HUES6 (cell line): ENCODE results near the gene PWWP2B.
"Not testable (repeated sequence)": the region's sequence is repeated elsewhere in the genome, so short reads cannot be mapped to it uniquely, and the experiment has no call there.

ENCODE experiments used
- H3K27ac ChIP-seq: 2 replicates; pipeline ENCODE4 v1.7.0; 2013; ENCODE audit warnings: low read depth, mild to moderate bottlenecking, low read length, inconsistent platforms
- H3K27me3 ChIP-seq: 2 replicates; pipeline ENCODE4 v1.6.1; 2013; ENCODE audit warnings: low read length; ENCODE audit not compliant: control insufficient read depth, insufficient read depth
- H3K36me3 ChIP-seq: 2 replicates; pipeline ENCODE4 v1.6.1; 2013; ENCODE audit warnings: low read length; ENCODE audit not compliant: control insufficient read depth, insufficient read depth
- H3K4me1 ChIP-seq: 2 replicates; pipeline ENCODE4 v1.6.1; 2013; ENCODE audit warnings: low read length; ENCODE audit not compliant: control insufficient read depth, insufficient read depth
- H3K4me3 ChIP-seq: 2 replicates; pipeline ENCODE4 v1.5.1; 2013; ENCODE audit warnings: low read depth, low read length
- H3K9ac ChIP-seq: one replicate; pipeline ENCODE4 v1.6.1; 2013; ENCODE audit warnings: mild to moderate bottlenecking, low read length
- H3K9me3 ChIP-seq: 2 replicates; pipeline ENCODE4 v1.6.1; 2013; ENCODE audit warnings: low read depth, low read length; ENCODE audit not compliant: control insufficient read depth, insufficient read depth

Gene PWWP2B

DNA sequence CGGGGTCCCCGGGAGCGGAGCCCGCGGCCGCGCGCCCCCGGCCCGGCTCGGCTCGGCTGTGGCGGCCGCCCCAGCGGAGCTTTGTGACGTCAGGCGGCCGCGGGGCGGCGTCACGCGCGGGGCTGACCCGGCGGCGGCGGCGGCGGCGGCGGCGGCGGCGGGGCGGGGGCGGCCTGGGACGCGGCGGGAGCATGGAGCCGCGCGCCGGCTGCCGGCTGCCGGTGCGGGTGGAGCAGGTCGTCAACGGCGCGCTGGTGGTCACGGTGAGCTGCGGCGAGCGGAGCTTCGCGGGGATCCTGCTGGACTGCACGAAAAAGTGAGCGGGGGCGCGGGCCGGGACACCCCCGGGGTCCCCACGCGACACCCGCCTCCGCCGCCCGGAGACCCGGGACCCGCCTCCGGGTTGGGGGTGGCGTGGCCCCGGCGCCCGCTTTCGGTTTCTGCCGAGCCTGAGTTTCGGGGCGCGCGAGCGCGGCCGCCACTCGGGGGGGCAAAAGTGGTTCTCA, at the start of gene PWWP2B:
PWWP2B (plus strand) TSS at position 165 of the 506 bp plus-strand sequence; CDS start at position 192, 27 bp downstream.
- Histone ChIP-seq H3K27ac (no peak within 1 kb of the TSS), H3K9ac (peak within 1 kb of the TSS; percentile 61)

GRCh38 chr10:132347211-132347930, 49.6 kb upstream of the PWWP2B start:
- Histone ChIP-seq H3K4me1 (no peaks in the 10 kb centered on the region), H3K4me3 (no peak overlapping the region), H3K27ac (no peak overlapping the region), H3K27me3 (no peaks in the 10 kb centered on the region), H3K9me3 (no peaks in the 10 kb centered on the region), H3K9ac (no peak overlapping the region), H3K36me3 (no peaks in the 10 kb centered on the region)

More for the DNA sequence above, at the start of gene PWWP2B:
- Histone ChIP-seq H3K9me3 (no peaks in the 10 kb centered on the region), H3K27me3 (peaks cover 13% of the 10 kb centered on the region), H3K4me1 (peaks cover 26% of the 10 kb centered on the region; the same call in 1 of the 2 replicates), H3K4me3 (peak within 1 kb of the TSS; percentile 71), H3K36me3 (no peaks in the 10 kb centered on the region)

DNA sequence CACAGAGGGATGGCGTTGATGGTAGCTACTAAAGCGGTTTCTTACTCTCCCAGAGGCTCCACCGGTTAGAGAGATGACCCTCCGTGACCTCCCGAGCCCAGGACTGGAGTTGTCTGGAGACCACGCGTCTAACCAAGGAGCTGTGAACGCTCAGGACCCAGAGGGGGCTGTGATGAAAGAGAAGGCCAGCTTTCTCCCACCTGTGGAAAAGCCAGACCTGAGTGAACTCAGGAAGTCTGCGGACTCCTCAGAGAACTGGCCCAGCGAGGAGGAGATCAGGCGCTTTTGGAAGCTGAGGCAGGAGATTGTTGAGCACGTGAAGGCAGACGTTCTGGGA, 49.1 kb upstream of the PWWP2B start:
- no peaks in the 10 kb centered on the region for H3K9me3 ChIP-seq
- H3K27me3 ChIP-seq = no peaks in the 10 kb centered on the region
- no peaks in the 10 kb centered on the region for H3K36me3 ChIP-seq
- H3K4me3 ChIP-seq = no peak overlapping the region
- no peak overlapping the region for H3K9ac ChIP-seq
- H3K27ac ChIP-seq = no peak overlapping the region
- H3K4me1 ChIP-seq = no peaks in the 10 kb centered on the region

- no peaks in the 10 kb centered on the region for H3K36me3 ChIP-seq
- H3K27ac ChIP-seq = no peak overlapping the region
- no peak overlapping the region for H3K4me3 ChIP-seq
- no peaks in the 10 kb centered on the region for H3K4me1 ChIP-seq
- no peaks in the 10 kb centered on the region for H3K9me3 ChIP-seq
- no peak overlapping the region for H3K9ac ChIP-seq
- no peaks in the 10 kb centered on the region for H3K27me3 ChIP-seq
Observed at GRCh38 chr10:132349766-132350165, 47.2 kb upstream of the PWWP2B start.

DNA sequence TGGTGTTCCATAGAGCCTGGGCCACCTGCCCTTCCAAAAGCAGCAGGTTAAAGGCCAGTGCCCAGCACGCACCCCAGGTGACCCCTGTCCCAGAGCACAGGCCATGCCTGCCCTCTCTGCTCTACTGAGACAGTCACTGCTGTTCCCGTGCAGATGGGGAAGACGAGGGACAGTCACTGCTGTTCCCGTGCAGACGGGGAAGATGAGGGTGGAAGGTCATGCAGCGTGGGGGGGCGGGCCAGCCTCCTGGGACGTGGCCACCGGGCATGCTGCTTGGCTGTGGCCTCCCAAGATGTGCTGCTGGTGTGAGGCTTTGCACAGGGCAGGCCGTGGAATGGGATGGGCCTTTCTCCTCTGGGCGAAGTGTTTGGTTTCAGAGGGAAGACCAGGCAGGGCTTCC, 46.6 kb upstream of the PWWP2B start:
- no peaks in the 10 kb centered on the region for H3K27me3 ChIP-seq

DNA sequence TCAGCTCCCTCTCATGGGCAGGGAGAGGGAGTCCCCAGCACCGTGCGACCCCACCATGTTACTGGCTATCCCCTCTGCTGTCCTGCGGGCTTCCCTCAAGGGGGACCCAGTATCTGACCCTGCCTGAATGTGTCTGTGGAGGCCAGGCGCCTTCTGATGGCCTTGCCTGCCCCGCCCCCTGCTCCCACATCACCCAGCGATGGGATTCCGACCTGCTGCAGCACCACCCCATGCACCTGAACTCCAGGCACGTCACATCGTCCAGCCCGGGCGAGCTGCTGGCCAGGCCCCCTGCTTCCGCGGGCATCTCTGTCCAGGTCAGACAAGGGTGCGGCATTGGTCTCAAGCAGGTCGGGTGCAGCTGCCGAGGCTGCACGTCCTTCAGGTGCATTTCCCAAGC, 46.1 kb upstream of the PWWP2B start:
- Histone ChIP-seq H3K9me3 (no peaks in the 10 kb centered on the region), H3K27me3 (no peaks in the 10 kb centered on the region), H3K4me1 (no peaks in the 10 kb centered on the region), H3K4me3 (no peak overlapping the region), H3K9ac (no peak overlapping the region), H3K27ac (no peak overlapping the region), H3K36me3 (no peaks in the 10 kb centered on the region)

More for the DNA sequence above, 46.6 kb upstream of the PWWP2B start:
- Histone ChIP-seq H3K27ac (no peak overlapping the region), H3K36me3 (no peaks in the 10 kb centered on the region), H3K4me1 (no peaks in the 10 kb centered on the region), H3K9ac (no peak overlapping the region), H3K9me3 (no peaks in the 10 kb centered on the region), H3K4me3 (no peak overlapping the region)

DNA sequence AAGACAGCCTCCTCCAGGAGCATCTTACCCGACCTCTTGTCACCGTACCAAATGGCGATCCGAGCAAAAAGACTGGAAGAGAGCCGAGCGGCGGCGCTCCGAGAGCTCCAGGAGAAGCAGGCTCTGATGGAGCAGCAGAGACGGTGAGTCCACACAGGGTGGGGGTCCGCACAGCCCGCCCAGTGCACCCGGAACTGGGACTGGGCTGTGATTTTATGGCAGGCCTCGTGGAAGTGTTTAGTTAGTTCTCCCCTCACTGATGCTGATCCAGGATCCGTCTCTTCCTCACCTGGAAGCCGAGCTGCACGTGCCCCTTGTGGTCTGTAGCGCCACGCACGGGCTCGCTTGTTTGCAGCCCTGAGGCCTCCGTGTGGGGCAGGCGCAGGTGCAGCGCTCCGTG, 45.4 kb upstream of the PWWP2B start:
- Histone ChIP-seq H3K4me1 (no peaks in the 10 kb centered on the region), H3K36me3 (no peaks in the 10 kb centered on the region), H3K27me3 (no peaks in the 10 kb centered on the region), H3K9ac (no peak overlapping the region), H3K4me3 (no peak overlapping the region), H3K27ac (no peak overlapping the region), H3K9me3 (no peaks in the 10 kb centered on the region)

- not testable (repeated sequence) for H3K27me3 ChIP-seq, H3K36me3 ChIP-seq, H3K9me3 ChIP-seq, H3K27ac ChIP-seq, H3K4me1 ChIP-seq, H3K4me3 ChIP-seq, H3K9ac ChIP-seq
Observed at GRCh38 chr10:132352462-132353308, 44.3 kb upstream of the PWWP2B start.

- Histone ChIP-seq H3K4me1 (no peaks in the 10 kb centered on the region), H3K9me3 (no peaks in the 10 kb centered on the region), H3K4me3 (no peak overlapping the region), H3K27ac (no peak overlapping the region), H3K9ac (no peak overlapping the region), H3K36me3 (no peaks in the 10 kb centered on the region), H3K27me3 (no peaks in the 10 kb centered on the region)
Observed at GRCh38 chr10:132353456-132354355, 43.3 kb upstream of the PWWP2B start.

DNA sequence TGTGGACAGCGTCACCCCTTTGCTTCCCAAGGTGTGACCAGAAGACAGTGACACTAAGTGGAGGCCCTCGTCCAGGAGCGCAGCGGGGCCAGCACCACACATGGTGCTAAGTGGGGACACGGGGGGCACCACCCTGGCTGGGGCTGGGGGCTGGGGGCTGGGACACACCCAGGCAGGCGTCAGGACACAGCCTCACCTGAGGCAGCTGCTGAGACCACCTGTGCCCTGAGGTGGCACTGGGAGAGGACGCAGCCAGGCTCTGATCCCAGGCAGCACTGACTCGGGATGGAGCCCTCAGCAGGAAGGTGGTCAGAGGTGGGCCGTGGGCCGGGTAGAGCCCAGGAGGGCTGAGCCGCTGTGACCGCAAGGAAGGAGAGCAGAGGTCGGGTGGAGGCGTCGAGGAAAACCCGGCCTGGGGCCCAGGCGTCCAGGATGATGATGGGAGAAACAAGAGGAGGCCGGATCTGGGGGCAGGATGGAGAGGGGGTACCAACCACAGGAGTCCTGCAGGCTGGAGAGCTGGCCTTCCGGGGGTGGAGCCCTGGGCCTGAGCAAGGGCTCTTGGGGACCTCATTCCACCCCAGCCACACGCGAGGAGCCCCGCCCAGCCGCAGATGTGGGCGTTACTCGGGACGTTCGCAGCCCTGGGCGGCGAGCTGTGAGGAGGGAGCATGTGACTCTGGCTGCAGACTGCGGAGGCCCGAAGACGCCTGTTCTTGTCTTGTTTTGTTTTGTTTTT, 42.5 kb upstream of the PWWP2B start:
- H3K27me3 ChIP-seq = no peaks in the 10 kb centered on the region
- H3K4me3 ChIP-seq = no peak overlapping the region
- no peak overlapping the region for H3K9ac ChIP-seq
- H3K36me3 ChIP-seq = no peaks in the 10 kb centered on the region
- no peaks in the 10 kb centered on the region for H3K4me1 ChIP-seq
- no peak overlapping the region for H3K27ac ChIP-seq
- no peaks in the 10 kb centered on the region for H3K9me3 ChIP-seq
